Measurements from ENCODE around the gene PLD4. TPM values are rescaled to one million over a fixed set of nuclear protein-coding genes. Genes with fewer than 3 reads are reported as not detected.
"Not testable (repeated sequence)": the region's sequence is repeated elsewhere in the genome, so short reads cannot be mapped to it uniquely, and the experiment has no call there.

Gene PLD4
- total and polyA plus RNA-seq, 3 donors from 2014 or later, result 1.1 to 1.7 (median 1.2) TPM

- 83 to 89% methylated on average over 10 to 38 of the region's 38 CpGs for WGBS, 2 donors
- Histone ChIP-seq H3K27me3 (no peaks in the 10 kb centered on the region), H3K4me1 (no peaks in the 10 kb centered on the region), H3K9me3 (no peaks in the 10 kb centered on the region), H3K36me3 (ENCODE audit: low read depth, missing control alignments) (no peaks in the 10 kb centered on the region), H3K4me3 (no peak overlapping the region), H3K27ac (no peak overlapping the region)
- TF ChIP-seq CTCF (IDR thresholded peaks at IDR 0.05), result no peak
- no peak for TF ChIP-seq POLR2A (IDR thresholded peaks at IDR 0.05)
- no peak for DNase-seq
- intact Hi-C loops (cut with DNase I; ENCODE audit: low total_unique reads), result no loop called here
Observed at GRCh38 chr14:104882991-104883660, 41.6 kb upstream of the PLD4 start.

GRCh38 chr14:104883681-104884361 lies 40.9 kb upstream of the PLD4 start:
- Histone ChIP-seq H3K27me3 (no peaks in the 10 kb centered on the region), H3K9me3 (no peaks in the 10 kb centered on the region), H3K4me1 (no peaks in the 10 kb centered on the region), H3K4me3 (no peak overlapping the region), H3K27ac (no peak overlapping the region), H3K36me3 (ENCODE audit: low read depth, missing control alignments) (no peaks in the 10 kb centered on the region)
- intact Hi-C loops (cut with DNase I; ENCODE audit: low total_unique reads), result no loop called here
- WGBS, 2 donors, result 95 to 96% methylated on average over 38 to 47 of the region's 49 CpGs
- DNase-seq, result no peak
- TF ChIP-seq CTCF (IDR thresholded peaks at IDR 0.05), result no peak
- TF ChIP-seq POLR2A (IDR thresholded peaks at IDR 0.05), result no peak

- H3K4me3 ChIP-seq; H3K36me3 ChIP-seq (ENCODE audit: low read depth, missing control alignments); H3K27ac ChIP-seq; H3K27me3 ChIP-seq; DNase-seq; H3K9me3 ChIP-seq; H3K4me1 ChIP-seq; intact Hi-C loops (cut with DNase I; ENCODE audit: low total_unique reads): not testable (repeated sequence)
- WGBS, 2 donors, result 82 to 91% methylated on average over 8 to 19 of the region's 34 CpGs
Observed at GRCh38 chr14:104884381-104884780, 40.3 kb upstream of the PLD4 start.

GRCh38 chr14:104885031-104885972 lies 39.4 kb upstream of the PLD4 start:
- intact Hi-C loops (cut with DNase I; ENCODE audit: low total_unique reads), result no loop called here
- Histone ChIP-seq H3K9me3 (no peaks in the 10 kb centered on the region), H3K27ac (no peak overlapping the region), H3K27me3 (no peaks in the 10 kb centered on the region), H3K4me3 (no peak overlapping the region), H3K36me3 (ENCODE audit: low read depth, missing control alignments) (no peaks in the 10 kb centered on the region), H3K4me1 (no peaks in the 10 kb centered on the region)
- no peak for TF ChIP-seq POLR2A (IDR thresholded peaks at IDR 0.05)
- no peak for TF ChIP-seq CTCF (IDR thresholded peaks at IDR 0.05)
- 83 to 94% methylated on average over 6 to 38 of the region's 38 CpGs for WGBS, 2 donors
- DNase-seq, result no peak
